DOHH2 (cell line): ENCODE data around the gene NCKAP1.
"Not testable (repeated sequence)": the region's sequence is repeated elsewhere in the genome, so short reads cannot be mapped to it uniquely, and the experiment has no call there.

Experiments
- H3F3A ChIP-seq: fragments of 200-600 bp; sonication (generic), shearing (Covaris generic); 2 replicates; pipeline ENCODE4 v1.6.0; 2016; ENCODE audit warnings: antibody characterized with exemption, mild to moderate bottlenecking; ENCODE audit not compliant: control insufficient read depth, insufficient read depth
- H3K27ac ChIP-seq: fragments of 200-600 bp; sonication (generic); 2 replicates; pipeline ENCODE4 v1.5.1; 2014; ENCODE audit warnings: low read depth, mild to moderate bottlenecking, low read length, moderate library complexity
- H3K27me3 ChIP-seq: fragments of 200-600 bp; sonication (generic); 2 replicates; pipeline ENCODE4 v1.6.1; 2014; ENCODE audit warnings: mild to moderate bottlenecking, low read length, mixed read lengths; ENCODE audit not compliant: control insufficient read depth
- H3K36me3 ChIP-seq: fragments of 200-600 bp; sonication (generic); 2 replicates; pipeline ENCODE4 v1.6.1; 2014; ENCODE audit warnings: mild to moderate bottlenecking, low read length, moderate library complexity, mixed read lengths; ENCODE audit not compliant: control insufficient read depth
- H3K4me1 ChIP-seq: fragments of 200-600 bp; sonication (generic); 2 replicates; pipeline ENCODE4 v1.6.1; 2014; ENCODE audit warnings: mild to moderate bottlenecking, low read length, mixed read lengths; ENCODE audit not compliant: control insufficient read depth
- H3K4me2 ChIP-seq: fragments of 200-600 bp; sonication (generic); 2 replicates; pipeline ENCODE4 v1.6.0; 2014; ENCODE audit warnings: mild to moderate bottlenecking, low read length, moderate library complexity
- H3K4me3 ChIP-seq: fragments of 200-600 bp; sonication (generic); 2 replicates; pipeline ENCODE4 v1.5.1; 2014; ENCODE audit warnings: mild to moderate bottlenecking, low read length, mixed read lengths
- H3K79me2 ChIP-seq: fragments of 200-600 bp; sonication (generic); 2 replicates; pipeline ENCODE4 v1.6.1; 2014; ENCODE audit warnings: mild to moderate bottlenecking, low read length, mixed read lengths; ENCODE audit not compliant: control insufficient read depth
- H3K9me2 ChIP-seq: fragments of 200-600 bp; sonication (generic); replicated peaks from 2 replicates; pipeline ENCODE4 v1.6.1; 2014; ENCODE audit warnings: mild to moderate bottlenecking, low read length, mixed read lengths; ENCODE audit not compliant: control insufficient read depth
- H3K9me3 ChIP-seq: fragments of 200-600 bp; sonication (generic); 2 replicates; pipeline ENCODE4 v1.6.1; 2014; ENCODE audit warnings: antibody characterized with exemption, low read length, mixed read lengths; ENCODE audit not compliant: control insufficient read depth, insufficient read depth
- H4K20me1 ChIP-seq: fragments of 200-600 bp; sonication (generic); 2 replicates; pipeline ENCODE4 v1.6.0; 2014; ENCODE audit warnings: low read depth, mild to moderate bottlenecking, antibody characterized with exemption, low read length, moderate library complexity; ENCODE audit not compliant: control insufficient read depth, insufficient read depth
- EZH2phosphoT487 ChIP-seq: fragments of 200-600 bp; sonication (generic); IDR thresholded peaks from 2 replicates; pipeline ENCODE4 v1.6.1; 2017; ENCODE audit warnings: borderline replicate concordance, mild to moderate bottlenecking, antibody characterized with exemption, low read length, moderate library complexity, mixed read lengths
- TF ChIP-seq, protein P1 (sequence below): fragments of 200-600 bp; sonication (generic); IDR thresholded peaks from one replicate; pipeline ENCODE4 v1.5.1; 2014; ENCODE audit warnings: antibody characterized with exemption, mild to moderate bottlenecking, low read depth, low read length; ENCODE audit not compliant: poor library complexity, severe bottlenecking

The NCKAP1 gene

DNA sequence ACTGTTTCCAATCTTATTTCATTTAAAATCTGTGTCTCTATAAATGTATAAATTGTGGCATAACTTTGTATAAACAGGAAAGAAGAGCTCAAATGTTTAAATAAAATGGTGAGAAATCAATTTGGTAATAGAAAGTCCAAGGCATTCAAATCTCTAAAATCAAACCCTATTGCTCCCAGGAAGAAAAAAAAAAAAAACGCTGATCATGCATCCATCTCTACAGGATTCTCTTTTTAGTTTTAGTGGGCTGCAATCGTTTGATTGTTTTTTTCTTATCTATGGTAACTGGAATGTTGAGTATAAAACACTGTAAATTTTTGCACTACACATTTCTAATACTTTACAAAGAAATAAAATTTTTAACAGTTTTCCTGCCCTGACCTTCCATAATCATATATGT is 75.6 kb downstream of the NCKAP1 start:
- no peak overlapping the region for H3K4me2 ChIP-seq
- H3K36me3 ChIP-seq = no peaks in the 10 kb centered on the region

DNA sequence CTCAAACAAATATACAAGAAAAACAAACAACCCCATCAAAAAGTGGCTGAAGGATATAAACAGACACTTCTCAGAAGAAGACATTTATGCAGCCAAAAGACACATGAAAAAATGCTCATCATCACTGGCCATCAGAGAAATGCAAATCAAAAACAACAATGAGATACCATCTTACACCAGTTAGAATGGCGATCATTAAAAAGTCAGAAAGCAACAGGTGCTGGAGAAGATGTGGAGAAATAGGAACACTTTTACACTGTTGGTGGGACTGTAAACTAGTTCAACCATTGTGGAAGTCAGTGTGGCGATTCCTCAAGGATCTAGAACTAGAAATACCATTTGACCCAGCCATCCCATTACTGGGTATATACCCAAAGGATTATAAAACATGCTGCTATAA is 77.4 kb downstream of the NCKAP1 start:
- not testable (repeated sequence) for H3K4me1 ChIP-seq, H3K27ac ChIP-seq, H3F3A ChIP-seq, H3K4me3 ChIP-seq, H3K79me2 ChIP-seq, H3K4me2 ChIP-seq, H3K27me3 ChIP-seq, H4K20me1 ChIP-seq, H3K36me3 ChIP-seq, H3K9me3 ChIP-seq, H3K9me2 ChIP-seq

More for the DNA sequence above, 75.6 kb downstream of the NCKAP1 start:
- Histone ChIP-seq H3F3A (no peaks in the 10 kb centered on the region), H3K27me3 (no peaks in the 10 kb centered on the region), H3K4me1 (peaks cover under 1% of the 10 kb centered on the region; the same call in 1 of the 2 replicates), H4K20me1 (no peaks in the 10 kb centered on the region), H3K79me2 (no peaks in the 10 kb centered on the region), H3K27ac (no peak overlapping the region), H3K9me2 (no peaks in the 10 kb centered on the region), H3K9me3 (no peaks in the 10 kb centered on the region), H3K4me3 (no peak overlapping the region)
- no peak for TF ChIP-seq EZH2phosphoT487
- TF ChIP-seq, protein P1, sequence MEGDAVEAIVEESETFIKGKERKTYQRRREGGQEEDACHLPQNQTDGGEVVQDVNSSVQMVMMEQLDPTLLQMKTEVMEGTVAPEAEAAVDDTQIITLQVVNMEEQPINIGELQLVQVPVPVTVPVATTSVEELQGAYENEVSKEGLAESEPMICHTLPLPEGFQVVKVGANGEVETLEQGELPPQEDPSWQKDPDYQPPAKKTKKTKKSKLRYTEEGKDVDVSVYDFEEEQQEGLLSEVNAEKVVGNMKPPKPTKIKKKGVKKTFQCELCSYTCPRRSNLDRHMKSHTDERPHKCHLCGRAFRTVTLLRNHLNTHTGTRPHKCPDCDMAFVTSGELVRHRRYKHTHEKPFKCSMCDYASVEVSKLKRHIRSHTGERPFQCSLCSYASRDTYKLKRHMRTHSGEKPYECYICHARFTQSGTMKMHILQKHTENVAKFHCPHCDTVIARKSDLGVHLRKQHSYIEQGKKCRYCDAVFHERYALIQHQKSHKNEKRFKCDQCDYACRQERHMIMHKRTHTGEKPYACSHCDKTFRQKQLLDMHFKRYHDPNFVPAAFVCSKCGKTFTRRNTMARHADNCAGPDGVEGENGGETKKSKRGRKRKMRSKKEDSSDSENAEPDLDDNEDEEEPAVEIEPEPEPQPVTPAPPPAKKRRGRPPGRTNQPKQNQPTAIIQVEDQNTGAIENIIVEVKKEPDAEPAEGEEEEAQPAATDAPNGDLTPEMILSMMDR = no peak

DNA sequence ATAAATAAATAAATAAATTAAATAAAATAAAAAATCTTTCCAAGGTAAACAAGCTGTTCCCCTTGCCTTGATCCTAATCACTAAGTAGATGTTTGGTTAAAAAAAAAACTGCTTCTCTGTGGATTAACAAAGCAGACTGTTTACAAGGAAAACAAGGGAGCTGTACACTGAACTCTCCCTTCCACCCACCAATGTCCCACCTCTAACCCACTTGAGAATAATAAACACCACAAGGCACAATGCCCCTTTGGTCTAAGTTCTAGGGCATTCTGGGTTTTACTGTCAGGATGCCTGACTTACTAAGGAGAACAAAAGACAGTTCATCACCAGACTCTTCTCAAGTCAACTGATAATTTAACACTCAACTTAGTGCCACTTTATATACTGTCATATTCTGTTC is 83.5 kb downstream of the NCKAP1 start:
- H3K79me2 ChIP-seq = no peaks in the 10 kb centered on the region
- TF ChIP-seq EZH2phosphoT487 = no peak
- TF ChIP-seq, protein P1 = no peak
- no peaks in the 10 kb centered on the region for H4K20me1 ChIP-seq
- no peak overlapping the region for H3K4me2 ChIP-seq
- H3K4me3 ChIP-seq = no peak overlapping the region
- no peaks in the 10 kb centered on the region for H3F3A ChIP-seq
- H3K27ac ChIP-seq = no peak overlapping the region
- no peaks in the 10 kb centered on the region for H3K9me3 ChIP-seq
- no peaks in the 10 kb centered on the region for H3K36me3 ChIP-seq
- no peaks in the 10 kb centered on the region for H3K9me2 ChIP-seq
- H3K27me3 ChIP-seq = no peaks in the 10 kb centered on the region
- peaks cover 4% of the 10 kb centered on the region for H3K4me1 ChIP-seq

DNA sequence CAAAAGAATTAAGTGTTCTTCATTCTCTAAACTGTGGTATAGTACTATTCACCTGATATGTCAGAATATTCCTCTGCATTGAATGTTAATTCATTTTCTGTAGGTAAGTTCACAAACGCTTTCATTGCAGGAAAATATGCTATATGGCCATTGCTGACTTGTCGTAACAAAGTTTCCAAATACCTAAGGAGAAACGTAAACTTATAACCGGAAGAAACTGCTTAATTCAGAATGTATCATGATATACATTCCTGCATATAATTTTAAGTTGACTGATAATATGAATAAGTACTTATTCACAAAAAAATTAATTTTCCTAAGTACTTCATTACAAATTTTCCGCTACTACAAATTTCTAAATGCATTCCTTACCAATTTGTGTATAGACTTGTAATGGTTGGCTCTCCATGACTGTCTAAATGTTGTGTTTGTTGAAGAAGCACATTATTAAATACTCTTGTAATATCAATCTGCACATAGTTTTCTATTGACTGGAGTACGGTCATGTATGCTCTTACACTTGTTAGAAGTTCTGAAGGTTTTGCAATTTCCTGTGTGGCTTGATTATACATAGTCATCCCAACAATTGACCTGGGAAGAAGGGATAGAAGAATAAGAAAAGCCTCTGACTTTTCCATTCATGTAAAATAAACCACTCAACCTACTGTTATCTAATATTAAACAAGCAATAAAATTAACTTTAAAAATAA is 85.4 kb downstream of the NCKAP1 start:
- H3K79me2 ChIP-seq = no peaks in the 10 kb centered on the region
- no peaks in the 10 kb centered on the region for H3F3A ChIP-seq
- H3K4me1 ChIP-seq = peaks cover 8% of the 10 kb centered on the region
- no peaks in the 10 kb centered on the region for H3K27me3 ChIP-seq
- no peak overlapping the region for H3K4me3 ChIP-seq
- no peaks in the 10 kb centered on the region for H3K9me2 ChIP-seq
- H3K27ac ChIP-seq = no peak overlapping the region
- no peaks in the 10 kb centered on the region for H3K36me3 ChIP-seq
- TF ChIP-seq EZH2phosphoT487 = no peak
- TF ChIP-seq, protein P1 = no peak
- H4K20me1 ChIP-seq = no peaks in the 10 kb centered on the region
- H3K9me3 ChIP-seq = no peaks in the 10 kb centered on the region
- H3K4me2 ChIP-seq = no peak overlapping the region
